ENCODE data around the gene GTF2A1.

The GTF2A1 gene

GRCh38 chr14:81176241-81176640 lies 44.5 kb downstream of the GTF2A1 start:
- no peak overlapping the region for H3K27ac ChIP-seq (ENCODE audit: low read depth, low read length)

GRCh38 chr14:81172881-81173280 lies 47.9 kb downstream of the GTF2A1 start:
- Histone ChIP-seq H3K9me3 (ENCODE audit: insufficient read depth, low read depth, low read length) (no peaks in the 10 kb centered on the region), H3K4ac (ENCODE audit: low read depth, low read length) (no peak overlapping the region), H4K8ac (ENCODE audit: low read depth, low read length) (no peak overlapping the region), H3K79me2 (ENCODE audit: control insufficient read depth, insufficient read depth, low read length, poor library complexity) (peaks cover 4% of the 10 kb centered on the region), H3K4me2 (ENCODE audit: low read length) (no peak overlapping the region), H3K4me1 (ENCODE audit: control insufficient read depth in 1 of 2, insufficient read depth in 2 of 2, low read length in 2 of 2) (peaks cover 6 to 7% of the 10 kb centered on the region in 2 experiments), H3K4me3 (ENCODE audit: low read depth, low read length) (no peak overlapping the region), H2AK5ac (ENCODE audit: low read length) (no peak overlapping the region), H3K36me3 (ENCODE audit: control insufficient read depth in 1 of 2, insufficient read depth in 2 of 2, low read length in 2 of 2) (no peaks in the 10 kb centered on the region), H3K23ac (ENCODE audit: low read length) (no peak overlapping the region), H4K12ac (ENCODE audit: low read depth, low read length) (no peak overlapping the region), H4K91ac (ENCODE audit: low read depth, low read length) (no peak overlapping the region), H3K9ac (ENCODE audit: low read length) (no peak overlapping the region), H3K14ac (ENCODE audit: low read length) (no peak overlapping the region), H3K18ac (ENCODE audit: low read length) (no peak overlapping the region), H3K27ac (ENCODE audit: low read depth, low read length) (no peak overlapping the region), H2BK12ac (ENCODE audit: low read length) (no peak overlapping the region), H3K27me3 (ENCODE audit: insufficient read depth, low read length) (no peaks in the 10 kb centered on the region), H2BK5ac (ENCODE audit: low read depth, low read length, poor library complexity) (no peak overlapping the region), H2AFZ (ENCODE audit: insufficient read depth, low read length, poor library complexity) (no peak overlapping the region), H3K79me1 (ENCODE audit: low read length) (peaks cover 6% of the 10 kb centered on the region), H2BK120ac (ENCODE audit: insufficient read depth, low read length, poor library complexity) (no peak overlapping the region)
- WGBS (ENCODE audit: extremely low coverage, insufficient coverage, insufficient read length): no CpG with 5 or more reads among the region's 3 CpGs
- peak; percentile 38 to 77 for DNase-seq

More at GRCh38 chr14:81176241-81176640, 44.5 kb downstream of the GTF2A1 start:
- Histone ChIP-seq H2BK12ac (ENCODE audit: low read length) (no peak overlapping the region), H4K12ac (ENCODE audit: low read depth, low read length) (no peak overlapping the region), H4K8ac (ENCODE audit: low read depth, low read length) (no peak overlapping the region), H3K27me3 (ENCODE audit: insufficient read depth, low read length) (no peaks in the 10 kb centered on the region), H3K79me2 (ENCODE audit: control insufficient read depth, insufficient read depth, low read length, poor library complexity) (no peaks in the 10 kb centered on the region), H3K23ac (ENCODE audit: low read length) (no peak overlapping the region), H3K4me2 (ENCODE audit: low read length) (no peak overlapping the region), H2AK5ac (ENCODE audit: low read length) (no peak overlapping the region), H3K4me3 (ENCODE audit: low read depth, low read length) (no peak overlapping the region), H3K36me3 (ENCODE audit: control insufficient read depth in 1 of 2, insufficient read depth in 2 of 2, low read length in 2 of 2) (peaks cover 2% of the 10 kb centered on the region in 2 experiments), H3K79me1 (ENCODE audit: low read length) (no peaks in the 10 kb centered on the region), H3K9me3 (ENCODE audit: insufficient read depth, low read depth, low read length) (no peaks in the 10 kb centered on the region), H2BK5ac (ENCODE audit: low read depth, low read length, poor library complexity) (no peak overlapping the region), H2AFZ (ENCODE audit: insufficient read depth, low read length, poor library complexity) (no peak overlapping the region), H3K4me1 (ENCODE audit: control insufficient read depth in 1 of 2, insufficient read depth in 2 of 2, low read length in 2 of 2) (peaks cover 0 to 3% of the 10 kb centered on the region in 2 experiments), H3K18ac (ENCODE audit: low read length) (no peak overlapping the region), H3K14ac (ENCODE audit: low read length) (no peak overlapping the region), H3K9ac (ENCODE audit: low read length) (no peak overlapping the region), H3K4ac (ENCODE audit: low read depth, low read length) (no peak overlapping the region), H4K91ac (ENCODE audit: low read depth, low read length) (no peak overlapping the region), H2BK120ac (ENCODE audit: insufficient read depth, low read length, poor library complexity) (no peak overlapping the region)
- WGBS (ENCODE audit: extremely low coverage, insufficient coverage, insufficient read length): no CpG with 5 or more reads among the region's 3 CpGs
- no peak for DNase-seq

GRCh38 chr14:81172353-81172752 lies 48.4 kb downstream of the GTF2A1 start:
- Histone ChIP-seq H2BK12ac (ENCODE audit: low read length) (no peak overlapping the region), H3K4ac (ENCODE audit: low read depth, low read length) (no peak overlapping the region), H3K27ac (ENCODE audit: low read depth, low read length) (no peak overlapping the region), H3K27me3 (ENCODE audit: insufficient read depth, low read length) (no peaks in the 10 kb centered on the region), H2AFZ (ENCODE audit: insufficient read depth, low read length, poor library complexity) (no peak overlapping the region), H4K12ac (ENCODE audit: low read depth, low read length) (no peak overlapping the region), H3K4me1 (ENCODE audit: control insufficient read depth in 1 of 2, insufficient read depth in 2 of 2, low read length in 2 of 2) (peaks cover 6 to 7% of the 10 kb centered on the region in 2 experiments), H3K4me3 (ENCODE audit: low read depth, low read length) (no peak overlapping the region), H3K18ac (ENCODE audit: low read length) (no peak overlapping the region), H3K36me3 (ENCODE audit: control insufficient read depth in 1 of 2, insufficient read depth in 2 of 2, low read length in 2 of 2) (no peaks in the 10 kb centered on the region), H3K4me2 (ENCODE audit: low read length) (no peak overlapping the region), H3K79me2 (ENCODE audit: control insufficient read depth, insufficient read depth, low read length, poor library complexity) (peaks cover 4% of the 10 kb centered on the region), H4K8ac (ENCODE audit: low read depth, low read length) (no peak overlapping the region), H3K79me1 (ENCODE audit: low read length) (peaks cover 6% of the 10 kb centered on the region), H3K9me3 (ENCODE audit: insufficient read depth, low read depth, low read length) (no peaks in the 10 kb centered on the region), H2AK5ac (ENCODE audit: low read length) (no peak overlapping the region), H3K14ac (ENCODE audit: low read length) (no peak overlapping the region), H2BK5ac (ENCODE audit: low read depth, low read length, poor library complexity) (no peak overlapping the region), H3K9ac (ENCODE audit: low read length) (no peak overlapping the region), H2BK120ac (ENCODE audit: insufficient read depth, low read length, poor library complexity) (no peak overlapping the region), H4K91ac (ENCODE audit: low read depth, low read length) (no peak overlapping the region), H3K23ac (ENCODE audit: low read length) (no peak overlapping the region)
- no CpG with 5 or more reads among the region's 2 CpGs for WGBS (ENCODE audit: extremely low coverage, insufficient coverage, insufficient read length)
- DNase-seq: peak in 1 of 2 donors; percentile 20

- Histone ChIP-seq H3K27ac (ENCODE audit: low read depth, low read length) (no peak overlapping the region), H2BK5ac (ENCODE audit: low read depth, low read length, poor library complexity) (no peak overlapping the region), H4K12ac (ENCODE audit: low read depth, low read length) (no peak overlapping the region), H2BK12ac (ENCODE audit: low read length) (no peak overlapping the region), H3K4me1 (ENCODE audit: control insufficient read depth in 1 of 2, insufficient read depth in 2 of 2, low read length in 2 of 2) (peaks cover 6 to 7% of the 10 kb centered on the region in 2 experiments), H3K4me2 (ENCODE audit: low read length) (peak overlapping the region; percentile 67), H2BK120ac (ENCODE audit: insufficient read depth, low read length, poor library complexity) (no peak overlapping the region), H4K8ac (ENCODE audit: low read depth, low read length) (no peak overlapping the region), H3K14ac (ENCODE audit: low read length) (no peak overlapping the region), H3K18ac (ENCODE audit: low read length) (no peak overlapping the region), H3K23ac (ENCODE audit: low read length) (no peak overlapping the region), H3K4me3 (ENCODE audit: low read depth, low read length) (no peak overlapping the region), H3K79me2 (ENCODE audit: control insufficient read depth, insufficient read depth, low read length, poor library complexity) (peaks cover 4% of the 10 kb centered on the region), H3K9me3 (ENCODE audit: insufficient read depth, low read depth, low read length) (no peaks in the 10 kb centered on the region), H4K91ac (ENCODE audit: low read depth, low read length) (no peak overlapping the region), H3K79me1 (ENCODE audit: low read length) (peaks cover 6% of the 10 kb centered on the region), H3K9ac (ENCODE audit: low read length) (no peak overlapping the region), H3K4ac (ENCODE audit: low read depth, low read length) (no peak overlapping the region), H3K27me3 (ENCODE audit: insufficient read depth, low read length) (no peaks in the 10 kb centered on the region), H2AFZ (ENCODE audit: insufficient read depth, low read length, poor library complexity) (no peak overlapping the region), H3K36me3 (ENCODE audit: control insufficient read depth in 1 of 2, insufficient read depth in 2 of 2, low read length in 2 of 2) (no peaks in the 10 kb centered on the region), H2AK5ac (ENCODE audit: low read length) (no peak overlapping the region)
- DNase-seq: peak in 1 of 2 donors; percentile 19
- WGBS (ENCODE audit: extremely low coverage, insufficient coverage, insufficient read length): no CpG with 5 or more reads among the region's 3 CpGs
Observed at GRCh38 chr14:81170829-81171195, 49.9 kb downstream of the GTF2A1 start.

Data from trophoblast cell (in vitro differentiated cells and primary cell).